Thymus (tissue), 11 donors: ENCODE results near the gene NDC80. TPM values are rescaled to one million over a fixed set of nuclear protein-coding genes. Genes with fewer than 3 reads are reported as not detected.
A peak's percentile ranks its signal among the peaks of the same experiment; 100 is the strongest.

Experiments used
- DNase-seq, 9 donors: peaks; one replicate each; pipeline ENCODE4 v3.0.0-alpha.2; 2013; ENCODE audit warnings: low spot score in 9 of 9, low read depth in 6 of 9, missing footprints in 1 of 9
- H3K27ac ChIP-seq, 2 donors: one replicate each; pipeline ENCODE4 v1.5.1; 2013; ENCODE audit warnings: control low read depth in 1 of 2, low read depth in 1 of 2, low read length in 1 of 2, mild to moderate bottlenecking in 1 of 2, moderate library complexity in 1 of 2
- H3K27me3 ChIP-seq, 2 donors: one replicate each; pipeline ENCODE4 v1.5.1; 2013; ENCODE audit warnings: low read length in 1 of 2; ENCODE audit not compliant: control insufficient read depth in 2 of 2, insufficient read depth in 1 of 2
- H3K36me3 ChIP-seq, 2 donors: one replicate each; pipeline ENCODE4 v1.5.1; 2013; ENCODE audit warnings: low read length in 1 of 2, mild to moderate bottlenecking in 1 of 2, moderate library complexity in 1 of 2; ENCODE audit not compliant: control insufficient read depth in 2 of 2, insufficient read depth in 2 of 2
- H3K4me1 ChIP-seq, 2 donors: one replicate each; pipeline ENCODE4 v1.5.1; 2013; ENCODE audit warnings: low read length in 2 of 2; ENCODE audit not compliant: control insufficient read depth in 2 of 2, insufficient read depth in 2 of 2
- H3K4me3 ChIP-seq, 2 donors: one replicate each; pipeline ENCODE4 v1.5.1; 2013; ENCODE audit warnings: low read length in 2 of 2, control low read depth in 1 of 2, mild to moderate bottlenecking in 1 of 2
- H3K9me3 ChIP-seq, 2 donors: one replicate each; pipeline ENCODE4 v1.5.1; 2013; ENCODE audit warnings: low read length in 1 of 2, mild to moderate bottlenecking in 1 of 2; ENCODE audit not compliant: control insufficient read depth in 2 of 2, insufficient read depth in 1 of 2
- WGBS: extraction: QIAGEN DNeasy Blood & Tissue Kit; methylation state at CpG from one replicate; pipeline ENCODE4 v1.1.7; 2013; 5-methylcytosine and 5-hydroxymethylcytosine counted together
- polyA plus RNA-seq: library from polyadenylated mRNA; stranded (reverse); fragments of 200-250 nt; gene quantifications from one replicate; pipeline ENCODE4 v1.2.3, GENCODE V29; 2013
- total RNA-seq: library from RNA; stranded (reverse); fragments of 120-200 nt; gene quantifications from one replicate; pipeline ENCODE4 v1.2.4, GENCODE V29; 2013
- donor health status: healthy.

NDC80 gene
- total and polyA plus RNA-seq, 2 donors, result 9.9 to 43.7 TPM

GRCh38 chr18:2589345-2590068 is 18.1 kb downstream of the NDC80 start:
- no peaks in the 10 kb centered on the region for H3K9me3 ChIP-seq
- peak in 1 of 9 donors; percentile 33 for DNase-seq
- WGBS, result 91% methylated on average over 3 of the region's 3 CpGs
- peaks cover 30 to 68% of the 10 kb centered on the region in 2 donors for H3K36me3 ChIP-seq
- peak overlapping the region in 1 of 2 donors; percentile 81 for H3K27ac ChIP-seq
- H3K4me1 ChIP-seq, result no peaks in the 10 kb centered on the region
- no peaks in the 10 kb centered on the region for H3K27me3 ChIP-seq
- no peak overlapping the region for H3K4me3 ChIP-seq

- peaks cover 33 to 64% of the 10 kb centered on the region in 2 donors for H3K36me3 ChIP-seq
- H3K4me1 ChIP-seq, result no peaks in the 10 kb centered on the region
- WGBS, result 98% methylated on average over 2 of the region's 2 CpGs
- peak overlapping the region; percentile 53 to 81 for H3K27ac ChIP-seq
- H3K9me3 ChIP-seq, result no peaks in the 10 kb centered on the region
- no peak for DNase-seq
- H3K4me3 ChIP-seq, result no peak overlapping the region
- no peaks in the 10 kb centered on the region for H3K27me3 ChIP-seq
Measured at GRCh38 chr18:2590303-2590702, 18.9 kb downstream of the NDC80 start.

GRCh38 chr18:2597639-2598038 is 26.3 kb downstream of the NDC80 start:
- Histone ChIP-seq H3K4me1 (peaks cover 0 to 2% of the 10 kb centered on the region in 2 donors), H3K4me3 (no peak overlapping the region), H3K27me3 (no peaks in the 10 kb centered on the region), H3K27ac (peak overlapping the region in 1 of 2 donors; percentile 42), H3K36me3 (peaks cover 12 to 47% of the 10 kb centered on the region in 2 donors), H3K9me3 (no peaks in the 10 kb centered on the region)
- DNase-seq, result peak in 3 of 9 donors; percentile 20 to 50 (median 26)
- 82% methylated on average over 5 of the region's 5 CpGs for WGBS

- Histone ChIP-seq H3K4me1 (peaks cover 0 to 4% of the 10 kb centered on the region in 2 donors), H3K27me3 (no peaks in the 10 kb centered on the region)
- DNase-seq, result no peak
Measured at GRCh38 chr18:2602844-2603243, 31.5 kb downstream of the NDC80 start.

GRCh38 chr18:2606335-2606734 is 35.0 kb downstream of the NDC80 start:
- Histone ChIP-seq H3K4me3 (no peak overlapping the region), H3K36me3 (peaks cover 3 to 49% of the 10 kb centered on the region in 2 donors), H3K9me3 (no peaks in the 10 kb centered on the region), H3K27me3 (no peaks in the 10 kb centered on the region), H3K4me1 (peaks cover 2 to 4% of the 10 kb centered on the region in 2 donors), H3K27ac (peak overlapping the region; percentile 42 to 72)
- 77% methylated on average over 2 of the region's 2 CpGs for WGBS
- DNase-seq, result no peak

More at GRCh38 chr18:2602844-2603243, 31.5 kb downstream of the NDC80 start:
- no peak overlapping the region for H3K27ac ChIP-seq
- no peak overlapping the region for H3K4me3 ChIP-seq
- H3K9me3 ChIP-seq, result no peaks in the 10 kb centered on the region
- peaks cover 0 to 36% of the 10 kb centered on the region in 2 donors for H3K36me3 ChIP-seq

- Histone ChIP-seq H3K9me3 (no peaks in the 10 kb centered on the region), H3K27me3 (no peaks in the 10 kb centered on the region), H3K4me3 (no peak overlapping the region), H3K27ac (peak overlapping the region in 1 of 2 donors; percentile 1), H3K4me1 (peaks cover 2 to 4% of the 10 kb centered on the region in 2 donors), H3K36me3 (peaks cover 4 to 52% of the 10 kb centered on the region in 2 donors)
- peak in 3 of 9 donors; percentile 19 to 64 (median 46) for DNase-seq
- 92% methylated on average over 2 of the region's 2 CpGs for WGBS
Measured at GRCh38 chr18:2609604-2610003, 38.2 kb downstream of the NDC80 start.

GRCh38 chr18:2610549-2610948 is 39.2 kb downstream of the NDC80 start:
- 84% methylated on average over 5 of the region's 5 CpGs for WGBS
- Histone ChIP-seq H3K27ac (no peak overlapping the region), H3K27me3 (no peaks in the 10 kb centered on the region), H3K9me3 (no peaks in the 10 kb centered on the region), H3K36me3 (peaks cover 11 to 58% of the 10 kb centered on the region in 2 donors), H3K4me3 (no peak overlapping the region), H3K4me1 (peaks cover 0 to 2% of the 10 kb centered on the region in 2 donors)
- DNase-seq, result no peak

- Histone ChIP-seq H3K4me1 (peaks cover 0 to 2% of the 10 kb centered on the region in 2 donors), H3K36me3 (peaks cover 14 to 64% of the 10 kb centered on the region in 2 donors), H3K4me3 (no peak overlapping the region), H3K9me3 (no peaks in the 10 kb centered on the region), H3K27ac (no peak overlapping the region), H3K27me3 (no peaks in the 10 kb centered on the region)
- WGBS, result 100% methylated on average over 1 of the region's 1 CpG
- DNase-seq, result no peak
Measured at GRCh38 chr18:2612996-2613395, 41.6 kb downstream of the NDC80 start.

- no peak overlapping the region for H3K4me3 ChIP-seq
- DNase-seq, result no peak
- WGBS, result 96% methylated on average over 4 of the region's 4 CpGs
- peaks cover 11 to 32% of the 10 kb centered on the region in 2 donors for H3K36me3 ChIP-seq
- no peaks in the 10 kb centered on the region for H3K4me1 ChIP-seq
- H3K9me3 ChIP-seq, result no peaks in the 10 kb centered on the region
- no peaks in the 10 kb centered on the region for H3K27me3 ChIP-seq
- H3K27ac ChIP-seq, result no peak overlapping the region
Measured at GRCh38 chr18:2617401-2617998, 46.1 kb downstream of the NDC80 start.
